22Rv1 (cell line): ENCODE measurements around the gene SPRY1.

ENCODE experiments used
- H3K27ac ChIP-seq: fragments of 450-650 bp; 2 replicates; pipeline ENCODE4 v1.5.1; 2017
- ZFX ChIP-seq: fragments of 450-650 bp; IDR thresholded peaks from 2 replicates; pipeline ENCODE4 v1.6.1; 2017; ENCODE audit warnings: antibody characterized with exemption, borderline replicate concordance
- TF ChIP-seq, protein P1 (sequence below): fragments of 450-650 bp; IDR thresholded peaks from 2 replicates; pipeline ENCODE4 v1.5.1; 2017; ENCODE audit warnings: mild to moderate bottlenecking

Gene SPRY1, protein sequence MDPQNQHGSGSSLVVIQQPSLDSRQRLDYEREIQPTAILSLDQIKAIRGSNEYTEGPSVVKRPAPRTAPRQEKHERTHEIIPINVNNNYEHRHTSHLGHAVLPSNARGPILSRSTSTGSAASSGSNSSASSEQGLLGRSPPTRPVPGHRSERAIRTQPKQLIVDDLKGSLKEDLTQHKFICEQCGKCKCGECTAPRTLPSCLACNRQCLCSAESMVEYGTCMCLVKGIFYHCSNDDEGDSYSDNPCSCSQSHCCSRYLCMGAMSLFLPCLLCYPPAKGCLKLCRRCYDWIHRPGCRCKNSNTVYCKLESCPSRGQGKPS

DNA sequence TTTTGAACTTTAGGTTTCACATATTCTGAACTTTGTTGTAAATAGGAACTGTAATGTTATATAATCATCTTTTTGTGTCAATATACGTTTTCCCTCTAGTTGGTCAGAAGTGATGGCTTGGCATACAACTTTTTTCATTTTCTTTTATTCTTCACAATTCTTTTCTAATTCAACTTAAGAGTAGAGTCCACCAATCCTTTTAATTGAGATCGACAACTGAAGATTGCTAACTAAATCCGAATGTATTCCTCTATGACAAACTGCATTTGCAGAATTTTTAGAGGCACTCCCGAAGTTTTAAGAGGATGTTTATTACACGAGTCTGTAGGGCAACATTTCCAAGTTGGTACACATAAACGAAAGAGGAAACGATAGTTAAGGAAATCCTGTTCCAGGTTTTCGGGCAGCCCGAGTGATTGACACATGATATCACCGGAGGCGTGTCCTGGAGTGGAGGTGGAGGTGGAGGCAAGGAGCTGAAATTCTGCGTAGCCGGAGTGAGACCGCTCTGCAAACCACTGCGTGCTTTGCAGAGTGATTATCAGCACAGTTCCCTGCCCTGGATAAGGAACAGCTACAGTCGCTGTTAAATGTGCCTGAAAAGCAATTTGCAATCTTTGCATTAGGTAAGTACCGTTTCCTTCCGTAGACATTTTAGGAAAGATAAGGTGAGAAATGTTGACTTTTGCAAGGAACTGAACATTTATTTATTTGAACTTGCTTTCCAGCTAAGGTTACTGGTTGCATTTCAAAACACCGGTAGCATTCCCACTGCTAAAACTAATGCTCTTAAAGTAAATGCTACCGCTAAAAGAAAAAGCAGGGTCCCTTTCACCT, at the start of gene SPRY1:
Gene SPRY1, plus strand, starts transcription at position 489 of the 837 bp plus-strand sequence. CDS start 4,797 bp downstream, outside the sequence.
- TF ChIP-seq, protein P1, sequence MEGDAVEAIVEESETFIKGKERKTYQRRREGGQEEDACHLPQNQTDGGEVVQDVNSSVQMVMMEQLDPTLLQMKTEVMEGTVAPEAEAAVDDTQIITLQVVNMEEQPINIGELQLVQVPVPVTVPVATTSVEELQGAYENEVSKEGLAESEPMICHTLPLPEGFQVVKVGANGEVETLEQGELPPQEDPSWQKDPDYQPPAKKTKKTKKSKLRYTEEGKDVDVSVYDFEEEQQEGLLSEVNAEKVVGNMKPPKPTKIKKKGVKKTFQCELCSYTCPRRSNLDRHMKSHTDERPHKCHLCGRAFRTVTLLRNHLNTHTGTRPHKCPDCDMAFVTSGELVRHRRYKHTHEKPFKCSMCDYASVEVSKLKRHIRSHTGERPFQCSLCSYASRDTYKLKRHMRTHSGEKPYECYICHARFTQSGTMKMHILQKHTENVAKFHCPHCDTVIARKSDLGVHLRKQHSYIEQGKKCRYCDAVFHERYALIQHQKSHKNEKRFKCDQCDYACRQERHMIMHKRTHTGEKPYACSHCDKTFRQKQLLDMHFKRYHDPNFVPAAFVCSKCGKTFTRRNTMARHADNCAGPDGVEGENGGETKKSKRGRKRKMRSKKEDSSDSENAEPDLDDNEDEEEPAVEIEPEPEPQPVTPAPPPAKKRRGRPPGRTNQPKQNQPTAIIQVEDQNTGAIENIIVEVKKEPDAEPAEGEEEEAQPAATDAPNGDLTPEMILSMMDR: no peak
- TF ChIP-seq ZFX: no peak
- H3K27ac ChIP-seq: peak within 1 kb of the TSS; percentile 90

DNA sequence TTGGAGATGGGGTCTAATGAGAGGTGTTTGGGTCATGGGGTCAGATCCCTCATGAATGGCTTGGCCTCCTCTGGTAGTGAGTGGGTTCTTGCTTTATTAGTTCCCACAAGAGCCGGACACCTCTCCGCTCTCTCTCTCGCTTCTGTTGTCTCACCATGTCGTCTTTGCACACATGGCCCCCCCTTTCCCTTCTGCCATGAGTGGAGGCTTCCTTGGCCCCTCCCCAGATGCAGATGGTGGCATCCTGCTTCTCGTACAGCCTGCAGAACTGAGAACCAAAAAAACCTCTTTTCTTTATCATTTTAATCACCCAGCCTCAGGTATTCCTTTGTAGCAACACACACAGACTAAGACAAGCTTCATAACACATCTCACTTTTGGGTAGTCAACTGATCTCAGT, 49.6 kb upstream of the SPRY1 start:
- no peak overlapping the region for H3K27ac ChIP-seq
- TF ChIP-seq ZFX: no peak
- TF ChIP-seq, protein P1: no peak

DNA sequence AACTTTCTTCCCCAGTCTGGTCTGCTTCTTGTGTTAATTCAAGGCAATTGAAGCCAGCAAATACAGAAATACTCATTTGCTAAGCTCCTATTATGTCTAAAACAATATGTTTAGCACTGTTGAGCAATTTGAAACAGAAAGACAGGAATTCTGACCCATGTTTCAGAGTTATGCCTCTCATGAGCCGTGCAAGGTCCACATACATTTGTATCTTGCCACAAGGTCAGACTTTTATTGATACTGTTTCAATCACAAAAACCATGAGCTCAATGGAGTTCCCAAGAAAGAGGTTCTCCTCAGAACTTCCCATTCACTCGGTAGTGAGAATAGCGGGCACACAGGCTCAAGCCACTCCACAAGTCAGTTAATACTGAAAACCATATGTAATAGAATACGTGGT, 47.6 kb upstream of the SPRY1 start:
- TF ChIP-seq, protein P1: no peak
- TF ChIP-seq ZFX: no peak
- H3K27ac ChIP-seq: no peak overlapping the region

DNA sequence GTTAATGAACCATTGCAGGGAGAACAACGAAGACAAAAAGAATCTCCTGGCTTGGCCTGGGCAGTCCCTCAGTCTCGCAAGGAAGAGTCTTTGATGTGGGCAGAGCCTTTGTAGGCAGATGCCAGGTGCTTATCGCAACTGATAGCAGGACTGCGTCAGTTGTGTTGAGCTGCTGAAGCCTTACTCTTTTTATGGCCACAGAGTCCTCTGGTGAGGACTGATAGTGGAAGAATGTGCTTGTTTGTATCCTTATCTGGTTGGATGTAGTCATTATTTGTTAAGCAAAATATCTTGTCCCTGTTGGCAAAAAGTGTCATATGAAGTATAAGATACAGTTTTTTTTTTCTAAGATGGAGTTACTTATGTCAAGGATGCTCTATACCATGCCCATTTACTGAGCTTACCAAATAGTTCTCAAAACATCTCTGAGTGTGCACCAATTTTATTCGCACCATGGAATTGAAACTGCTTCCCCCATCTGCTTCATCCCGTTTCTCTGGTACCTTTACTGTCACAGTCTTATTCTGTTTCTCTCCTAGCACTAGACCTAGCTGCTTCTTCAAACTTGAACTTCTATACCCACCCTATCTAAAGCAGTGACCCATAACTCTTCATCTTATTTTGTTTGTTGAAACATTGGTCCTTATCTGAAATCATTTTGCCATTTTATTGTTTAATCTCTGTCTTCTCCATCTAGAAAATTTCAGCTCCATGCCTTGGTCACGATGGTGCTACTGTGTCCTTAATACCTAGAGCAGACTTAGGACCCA, 47.0 kb upstream of the SPRY1 start:
- no peak for TF ChIP-seq ZFX
- TF ChIP-seq, protein P1: no peak
- no peak overlapping the region for H3K27ac ChIP-seq

DNA sequence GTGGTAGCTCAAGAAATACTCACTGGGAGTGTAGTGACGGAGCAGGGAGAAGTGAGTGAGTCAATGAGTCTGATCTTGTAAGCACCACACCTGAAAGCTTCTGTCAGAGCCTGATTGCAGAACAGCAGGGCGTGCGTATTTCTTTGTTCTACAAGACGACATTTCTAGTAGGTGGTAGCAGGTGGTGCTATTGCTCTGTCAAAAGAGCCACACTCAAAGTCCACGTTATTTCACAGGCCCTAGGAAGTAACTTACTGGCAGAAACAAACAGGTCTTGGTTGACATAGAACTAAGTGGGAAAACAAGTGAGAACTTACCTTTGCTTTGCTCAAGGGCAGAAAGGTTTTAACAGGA, 46.4 kb upstream of the SPRY1 start:
- TF ChIP-seq ZFX: no peak
- TF ChIP-seq, protein P1: peak; percentile 24; the same call in 1 of the 2 replicates
- H3K27ac ChIP-seq: no peak overlapping the region

DNA sequence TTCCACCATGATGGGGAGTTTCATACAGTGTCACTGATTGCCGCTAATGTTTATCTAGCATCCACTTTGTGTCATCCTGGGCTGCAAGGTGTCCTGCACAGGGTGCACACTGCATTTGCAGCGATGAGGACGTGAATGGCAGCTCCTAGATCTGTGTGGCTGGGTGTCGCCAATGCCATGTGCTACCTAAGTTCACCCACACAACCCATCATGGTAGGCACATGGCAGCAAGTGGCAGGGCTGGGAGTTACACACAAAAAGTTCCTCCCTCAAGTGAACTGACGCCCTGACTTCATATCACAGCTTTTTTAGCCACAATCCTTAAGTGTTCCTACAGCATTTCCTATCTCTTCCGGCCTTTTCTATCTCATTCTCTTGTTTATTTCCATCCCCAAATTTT, 45.9 kb upstream of the SPRY1 start:
- TF ChIP-seq ZFX: no peak
- TF ChIP-seq, protein P1: no peak
- H3K27ac ChIP-seq: no peak overlapping the region
